Suprapubic skin (tissue), 4 donors: ENCODE measurements around the gene SRBD1.

Source experiments
- POLR2A ChIP-seq, 2 donors: fragments of 450-650 bp; IDR thresholded peaks; one replicate each; pipeline ENCODE4 v1.6.1; 2017; ENCODE audit warnings: antibody characterized with exemption in 2 of 2, mild to moderate bottlenecking in 2 of 2, moderate library complexity in 2 of 2
- POLR2AphosphoS5 ChIP-seq, 3 donors: sonication (generic); formaldehyde crosslinking; IDR thresholded peaks; one replicate each; pipeline ENCODE4 v1.6.1; 2017; ENCODE audit warnings: antibody characterized with exemption in 3 of 3
- TF ChIP-seq, protein P1 (sequence below), 2 donors: fragments of 200-600 bp in 1 of 2; fragments of 450-650 bp in 1 of 2; sonication (generic) in 1 of 2; IDR thresholded peaks; one replicate each; pipeline ENCODE4 v1.5.1; 2016 to 2019; ENCODE audit warnings: antibody characterized with exemption in 2 of 2, mild to moderate bottlenecking in 1 of 2, moderate library complexity in 1 of 2

DNA sequence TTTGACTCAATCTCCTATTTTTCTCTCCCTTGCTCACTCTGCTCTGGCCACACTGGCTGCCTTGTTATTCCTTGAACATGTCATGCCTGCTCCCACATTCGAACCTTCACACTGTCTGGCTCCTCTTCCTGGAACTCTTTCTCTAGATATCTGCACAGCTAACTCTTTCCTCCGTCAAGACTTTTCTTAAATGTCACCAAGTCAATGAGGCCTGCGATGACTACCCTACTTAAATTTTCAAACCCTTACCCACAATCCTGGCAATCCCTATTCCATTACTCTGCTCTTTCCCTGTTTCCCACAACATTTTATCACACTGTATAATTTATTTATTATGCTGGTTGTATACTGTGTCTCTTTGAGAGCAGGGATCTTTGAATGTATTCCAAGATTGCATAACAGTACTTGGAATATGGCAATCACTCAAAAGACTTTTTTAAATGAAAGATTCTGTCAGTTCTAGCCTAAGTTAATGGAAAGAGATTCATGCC, 206.2 kb downstream of the SRBD1 start:
- TF ChIP-seq POLR2A (IDR thresholded peaks at IDR 0.05) (no peak), POLR2AphosphoS5 (IDR thresholded peaks at IDR 0.05) (no peak)
- TF ChIP-seq, protein P1, sequence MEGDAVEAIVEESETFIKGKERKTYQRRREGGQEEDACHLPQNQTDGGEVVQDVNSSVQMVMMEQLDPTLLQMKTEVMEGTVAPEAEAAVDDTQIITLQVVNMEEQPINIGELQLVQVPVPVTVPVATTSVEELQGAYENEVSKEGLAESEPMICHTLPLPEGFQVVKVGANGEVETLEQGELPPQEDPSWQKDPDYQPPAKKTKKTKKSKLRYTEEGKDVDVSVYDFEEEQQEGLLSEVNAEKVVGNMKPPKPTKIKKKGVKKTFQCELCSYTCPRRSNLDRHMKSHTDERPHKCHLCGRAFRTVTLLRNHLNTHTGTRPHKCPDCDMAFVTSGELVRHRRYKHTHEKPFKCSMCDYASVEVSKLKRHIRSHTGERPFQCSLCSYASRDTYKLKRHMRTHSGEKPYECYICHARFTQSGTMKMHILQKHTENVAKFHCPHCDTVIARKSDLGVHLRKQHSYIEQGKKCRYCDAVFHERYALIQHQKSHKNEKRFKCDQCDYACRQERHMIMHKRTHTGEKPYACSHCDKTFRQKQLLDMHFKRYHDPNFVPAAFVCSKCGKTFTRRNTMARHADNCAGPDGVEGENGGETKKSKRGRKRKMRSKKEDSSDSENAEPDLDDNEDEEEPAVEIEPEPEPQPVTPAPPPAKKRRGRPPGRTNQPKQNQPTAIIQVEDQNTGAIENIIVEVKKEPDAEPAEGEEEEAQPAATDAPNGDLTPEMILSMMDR (IDR thresholded peaks at IDR 0.05), result no peak
